Keratinocyte (primary cell): ENCODE measurements around the gene ST3GAL5.

Experiments used
- EZH2 ChIP-seq: IDR thresholded peaks from one replicate; pipeline ENCODE4 v1.6.1; 2012; ENCODE audit warnings: inconsistent platforms, mild to moderate bottlenecking, low read length, moderate library complexity
- TF ChIP-seq, protein P1 (sequence below), 3 experiments: IDR thresholded peaks in 1 of 3; conservative IDR thresholded peaks in 1 of 3; optimal IDR thresholded peaks in 1 of 3; 2 replicates in 2 of 3; 3 replicates in 1 of 3; pipeline versions ENCODE3 to v1.5.1; 2011; ENCODE audit warnings: low read length in 3 of 3, mild to moderate bottlenecking in 3 of 3, moderate library complexity in 2 of 3, control low read depth in 1 of 3, inconsistent platforms in 1 of 3; ENCODE audit not compliant: insufficient read depth in 2 of 3; ENCODE audit errors: extremely low read depth in 1 of 3

DNA sequence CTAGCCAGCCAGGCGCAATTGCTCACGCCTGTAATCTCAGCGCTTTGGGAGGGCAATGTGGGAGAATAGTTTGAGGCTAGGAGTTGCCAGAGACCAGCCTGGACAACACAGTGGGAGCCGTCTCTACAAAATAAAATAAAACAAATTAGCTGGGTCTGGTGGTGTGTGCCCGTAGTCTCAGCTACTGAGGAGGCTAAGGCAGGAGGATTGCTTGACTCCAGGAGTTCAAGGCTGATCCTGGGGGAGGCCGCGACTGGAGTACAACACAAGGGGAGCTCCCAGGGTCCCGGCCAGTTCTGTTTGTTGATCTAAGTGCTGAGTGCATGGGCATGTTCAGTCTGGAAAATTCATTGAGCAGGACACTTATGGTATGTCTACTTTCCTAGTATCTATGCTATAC is 2.6 kb downstream of the ST3GAL5 start:
- TF ChIP-seq, protein P1, sequence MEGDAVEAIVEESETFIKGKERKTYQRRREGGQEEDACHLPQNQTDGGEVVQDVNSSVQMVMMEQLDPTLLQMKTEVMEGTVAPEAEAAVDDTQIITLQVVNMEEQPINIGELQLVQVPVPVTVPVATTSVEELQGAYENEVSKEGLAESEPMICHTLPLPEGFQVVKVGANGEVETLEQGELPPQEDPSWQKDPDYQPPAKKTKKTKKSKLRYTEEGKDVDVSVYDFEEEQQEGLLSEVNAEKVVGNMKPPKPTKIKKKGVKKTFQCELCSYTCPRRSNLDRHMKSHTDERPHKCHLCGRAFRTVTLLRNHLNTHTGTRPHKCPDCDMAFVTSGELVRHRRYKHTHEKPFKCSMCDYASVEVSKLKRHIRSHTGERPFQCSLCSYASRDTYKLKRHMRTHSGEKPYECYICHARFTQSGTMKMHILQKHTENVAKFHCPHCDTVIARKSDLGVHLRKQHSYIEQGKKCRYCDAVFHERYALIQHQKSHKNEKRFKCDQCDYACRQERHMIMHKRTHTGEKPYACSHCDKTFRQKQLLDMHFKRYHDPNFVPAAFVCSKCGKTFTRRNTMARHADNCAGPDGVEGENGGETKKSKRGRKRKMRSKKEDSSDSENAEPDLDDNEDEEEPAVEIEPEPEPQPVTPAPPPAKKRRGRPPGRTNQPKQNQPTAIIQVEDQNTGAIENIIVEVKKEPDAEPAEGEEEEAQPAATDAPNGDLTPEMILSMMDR (optimal IDR thresholded peaks at IDR 0.05 in 1 of 3, IDR thresholded peaks at IDR 0.05 in 1 of 3, conservative IDR thresholded peaks at IDR 0.05 in 1 of 3; ENCODE audit: extremely low read depth in 1 of 3, insufficient read depth in 2 of 3, low read length in 3 of 3) = no peak
- TF ChIP-seq EZH2 = no peak
